ENCODE data around the gene SHOX.

DNA sequence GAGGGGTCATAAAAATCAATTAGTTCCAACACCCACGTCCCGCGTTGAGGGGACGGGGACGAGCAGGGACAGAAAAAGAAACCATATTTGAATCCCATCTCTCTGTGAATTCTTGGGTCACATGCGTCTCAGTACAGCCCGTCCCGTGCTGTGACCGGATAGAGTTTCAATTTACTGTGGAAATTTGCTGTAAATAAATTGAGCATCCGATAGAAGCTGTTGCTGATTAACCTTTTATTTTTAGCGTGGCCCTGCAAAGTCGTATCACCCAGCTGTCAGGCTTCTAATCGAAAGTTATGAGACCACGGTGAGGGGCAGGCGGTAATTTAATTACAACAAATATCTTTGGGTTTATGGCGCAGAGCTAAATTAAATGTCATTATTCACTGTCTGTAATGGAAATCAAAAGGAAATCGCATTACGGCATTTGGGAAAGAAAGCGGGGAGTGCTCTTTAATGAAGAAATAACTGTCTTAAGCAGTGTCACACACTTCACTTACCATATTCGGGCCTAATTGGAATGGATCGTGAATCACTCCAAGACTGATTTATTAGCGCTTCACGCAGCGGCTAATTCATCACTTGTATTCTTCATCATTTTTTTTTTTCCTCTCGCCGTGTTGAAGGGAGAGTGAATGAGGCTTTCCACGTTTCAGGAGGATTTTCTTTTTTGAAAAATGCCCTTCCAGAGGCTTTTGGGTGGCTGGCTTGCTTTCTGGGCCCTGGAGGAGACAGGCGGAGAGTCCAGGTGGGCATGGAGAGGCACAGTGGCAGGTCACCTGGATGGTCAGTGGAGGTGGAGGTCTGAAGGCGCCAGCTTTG, 7.3 kb downstream of the SHOX start:
- TF ChIP-seq JUND (IDR thresholded peaks at IDR 0.05) (no peak), EZH2 (IDR thresholded peaks at IDR 0.05) (no peak), REST (IDR thresholded peaks at IDR 0.05; ENCODE audit: low read depth) (no peak), POLR2A (IDR thresholded peaks at IDR 0.05; ENCODE audit: borderline replicate concordance, extremely low read depth, insufficient read depth, insufficient read length) (no peak), SP1 (IDR thresholded peaks at IDR 0.05; ENCODE audit: low read depth) (no peak), ZBTB33 (IDR thresholded peaks at IDR 0.05; ENCODE audit: extremely low read depth, insufficient replicate concordance, low read length) (no peak), POLR2AphosphoS5 (IDR thresholded peaks at IDR 0.05; ENCODE audit: low read depth, low read length) (no peak), SRF (IDR thresholded peaks at IDR 0.05; ENCODE audit: low read depth) (no peak), ZFX (IDR thresholded peaks at IDR 0.05) (no peak), ATF3 (IDR thresholded peaks at IDR 0.05) (no peak), FOSL1 (IDR thresholded peaks at IDR 0.05; ENCODE audit: low read depth) (no peak), RAD21 (IDR thresholded peaks at IDR 0.05; ENCODE audit: low read depth) (no peak)
- TF ChIP-seq, protein P1, sequence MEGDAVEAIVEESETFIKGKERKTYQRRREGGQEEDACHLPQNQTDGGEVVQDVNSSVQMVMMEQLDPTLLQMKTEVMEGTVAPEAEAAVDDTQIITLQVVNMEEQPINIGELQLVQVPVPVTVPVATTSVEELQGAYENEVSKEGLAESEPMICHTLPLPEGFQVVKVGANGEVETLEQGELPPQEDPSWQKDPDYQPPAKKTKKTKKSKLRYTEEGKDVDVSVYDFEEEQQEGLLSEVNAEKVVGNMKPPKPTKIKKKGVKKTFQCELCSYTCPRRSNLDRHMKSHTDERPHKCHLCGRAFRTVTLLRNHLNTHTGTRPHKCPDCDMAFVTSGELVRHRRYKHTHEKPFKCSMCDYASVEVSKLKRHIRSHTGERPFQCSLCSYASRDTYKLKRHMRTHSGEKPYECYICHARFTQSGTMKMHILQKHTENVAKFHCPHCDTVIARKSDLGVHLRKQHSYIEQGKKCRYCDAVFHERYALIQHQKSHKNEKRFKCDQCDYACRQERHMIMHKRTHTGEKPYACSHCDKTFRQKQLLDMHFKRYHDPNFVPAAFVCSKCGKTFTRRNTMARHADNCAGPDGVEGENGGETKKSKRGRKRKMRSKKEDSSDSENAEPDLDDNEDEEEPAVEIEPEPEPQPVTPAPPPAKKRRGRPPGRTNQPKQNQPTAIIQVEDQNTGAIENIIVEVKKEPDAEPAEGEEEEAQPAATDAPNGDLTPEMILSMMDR (IDR thresholded peaks at IDR 0.05 in 2 of 3, conservative IDR thresholded peaks at IDR 0.05 in 1 of 3; ENCODE audit: borderline replicate concordance in 1 of 3, insufficient read depth in 1 of 3, low read depth in 2 of 3, low read length in 2 of 3), result no peak
- TF ChIP-seq, protein P2, sequence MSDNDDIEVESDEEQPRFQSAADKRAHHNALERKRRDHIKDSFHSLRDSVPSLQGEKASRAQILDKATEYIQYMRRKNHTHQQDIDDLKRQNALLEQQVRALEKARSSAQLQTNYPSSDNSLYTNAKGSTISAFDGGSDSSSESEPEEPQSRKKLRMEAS (IDR thresholded peaks at IDR 0.05), result no peak
